Cortex of kidney (tissue), 1 donor: ENCODE data around the gene KANSL3.

Experiments used
- DNase-seq: peaks from one replicate; lab custom pipeline; 2025; lab: John Stamatoyannopoulos, UW

Gene KANSL3

DNA sequence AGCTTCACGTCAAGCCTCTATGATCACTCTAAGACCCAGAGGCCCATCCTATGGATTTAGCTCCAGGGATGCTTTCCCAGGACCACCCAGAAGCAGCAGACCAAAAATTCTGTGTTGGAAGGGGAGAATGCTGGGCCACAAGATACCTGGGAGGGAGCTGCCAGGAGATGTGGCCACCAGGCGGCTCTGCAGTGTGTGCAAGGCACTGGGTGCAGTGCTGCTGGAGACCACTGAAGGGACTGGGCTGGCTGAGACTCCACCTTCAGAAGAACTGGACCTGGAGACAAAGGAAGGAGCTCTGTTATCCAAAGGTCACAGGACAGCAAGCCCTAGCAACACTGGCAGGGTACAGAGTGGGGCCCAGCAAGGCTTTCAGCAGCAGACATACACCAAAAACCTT is 34.0 kb downstream of the KANSL3 start:
- no peak for DNase-seq

DNA sequence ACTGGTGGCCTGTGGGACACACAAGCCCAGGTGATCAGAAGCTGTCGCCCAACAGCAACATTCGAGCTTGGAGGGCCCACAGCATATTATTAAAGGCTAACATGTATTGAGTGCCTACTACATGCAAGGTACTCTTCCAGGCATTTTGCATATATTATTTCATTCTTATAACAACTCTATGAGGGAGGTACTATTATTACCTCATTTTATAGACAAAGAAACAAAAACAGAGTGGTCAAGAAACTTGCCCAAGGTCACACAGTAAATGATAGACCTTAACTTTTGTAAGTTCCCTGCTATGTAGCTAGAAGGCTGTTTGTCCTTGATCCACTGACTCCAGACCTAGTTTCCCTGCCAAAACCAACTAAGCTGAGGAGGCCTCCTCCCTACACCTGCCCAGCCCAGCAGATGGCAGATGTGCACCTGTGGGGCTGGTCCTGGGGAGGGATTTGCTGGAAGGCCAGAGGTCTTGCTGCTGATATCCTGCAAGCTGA is 35.7 kb downstream of the KANSL3 start:
- no peak for DNase-seq

DNA sequence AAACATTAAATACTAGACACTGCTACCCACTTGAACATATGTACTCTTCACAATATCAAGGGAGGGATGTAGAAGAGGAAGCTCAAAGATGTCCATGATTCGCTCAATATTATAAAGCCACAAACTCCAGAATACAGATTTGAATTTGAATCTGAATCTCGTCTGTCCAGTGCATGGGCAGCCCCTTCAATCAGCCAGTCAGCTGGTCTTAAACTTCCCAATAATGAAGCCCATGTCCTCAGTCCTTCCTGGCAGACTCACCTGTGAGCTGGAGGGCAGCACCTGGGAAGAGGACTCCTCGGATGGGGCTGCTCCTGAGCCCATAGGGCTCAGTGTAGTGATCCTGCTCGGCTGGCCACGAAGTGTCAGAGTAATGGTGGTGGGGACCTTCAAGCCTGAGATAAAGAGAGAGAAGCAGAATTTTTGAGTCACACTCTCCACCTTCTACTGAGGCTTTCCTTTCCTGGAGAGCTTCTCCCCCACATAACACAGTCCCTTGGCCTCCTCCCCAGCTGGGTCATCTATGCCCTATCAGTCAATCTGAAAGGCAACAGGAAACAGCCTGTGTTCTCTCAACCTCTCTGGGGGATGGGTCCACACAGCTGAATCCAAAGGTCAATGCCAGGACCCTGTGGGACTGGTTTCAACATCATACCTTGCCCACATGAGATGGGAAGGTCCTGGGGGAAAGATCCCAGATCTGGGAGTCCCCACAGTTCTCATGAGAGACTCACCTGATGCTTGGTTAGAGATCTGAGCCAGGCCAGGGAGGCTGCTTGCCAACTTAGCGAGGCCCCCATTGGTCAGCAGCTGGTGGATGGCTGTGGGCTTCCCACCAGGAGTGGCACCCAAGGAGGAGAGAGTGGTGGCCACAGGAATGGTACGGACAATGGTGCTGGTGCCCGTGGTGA is 36.5 kb downstream of the KANSL3 start:
- DNase-seq, result no peak

DNA sequence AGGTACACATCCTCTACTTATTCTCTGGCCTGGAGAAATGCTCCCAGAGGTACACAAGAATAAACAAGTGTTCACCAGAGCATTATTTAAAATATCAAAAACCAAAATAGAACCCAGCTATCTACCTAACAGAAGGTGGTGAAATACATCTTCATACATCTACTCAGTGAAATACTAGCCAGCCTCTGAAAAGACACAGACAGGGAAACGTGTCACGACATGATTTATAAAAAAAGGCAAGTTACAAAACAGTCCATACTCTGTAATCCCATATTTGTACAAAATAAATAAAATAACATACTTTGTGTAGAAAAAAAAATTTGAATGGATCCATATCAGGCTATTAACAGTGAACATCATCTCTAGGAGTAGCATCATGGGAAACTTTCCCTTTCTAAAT is 38.2 kb downstream of the KANSL3 start:
- no peak for DNase-seq

DNA sequence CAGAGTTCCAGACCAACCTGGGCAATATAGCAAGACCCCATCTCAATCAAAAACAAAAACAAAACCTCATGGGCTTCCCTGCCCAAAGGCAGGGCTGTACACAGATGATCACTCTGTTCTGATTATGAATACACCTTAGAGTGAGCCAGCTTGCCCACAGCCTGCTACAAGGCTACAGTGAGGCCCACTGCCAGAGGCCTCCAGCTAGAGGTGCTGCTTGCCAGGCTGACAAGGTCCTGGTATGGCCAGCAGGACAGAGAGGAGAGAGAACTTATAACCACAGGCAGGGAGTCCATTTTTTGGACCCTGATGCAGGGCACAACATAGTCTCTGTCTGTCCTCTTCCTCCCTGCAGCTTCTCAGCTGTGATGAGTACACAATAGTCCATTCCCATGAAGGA is 41.5 kb downstream of the KANSL3 start:
- no peak for DNase-seq

DNA sequence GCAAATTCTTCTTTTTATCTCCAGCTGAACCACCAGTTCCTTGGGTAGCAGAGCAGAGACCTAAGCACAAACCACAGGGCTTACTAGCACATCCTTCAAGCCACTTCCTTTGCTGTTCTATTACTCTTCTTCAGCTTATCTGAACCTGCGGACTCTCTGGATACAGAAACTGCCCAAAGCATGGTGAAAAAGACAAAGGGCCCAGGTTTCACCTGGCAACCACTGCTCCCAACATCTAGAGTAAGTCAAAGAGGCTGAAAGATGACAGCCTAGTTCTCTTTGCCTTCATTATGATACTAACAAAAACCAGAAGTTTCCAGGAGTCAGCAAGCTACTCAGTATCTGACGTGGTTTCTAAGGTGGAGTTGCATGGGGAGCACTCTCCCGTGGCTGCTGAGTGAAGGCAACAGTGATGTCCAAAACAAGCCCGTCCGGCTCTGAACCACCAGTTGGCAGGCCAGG is 43.4 kb downstream of the KANSL3 start:
- no peak for DNase-seq

DNA sequence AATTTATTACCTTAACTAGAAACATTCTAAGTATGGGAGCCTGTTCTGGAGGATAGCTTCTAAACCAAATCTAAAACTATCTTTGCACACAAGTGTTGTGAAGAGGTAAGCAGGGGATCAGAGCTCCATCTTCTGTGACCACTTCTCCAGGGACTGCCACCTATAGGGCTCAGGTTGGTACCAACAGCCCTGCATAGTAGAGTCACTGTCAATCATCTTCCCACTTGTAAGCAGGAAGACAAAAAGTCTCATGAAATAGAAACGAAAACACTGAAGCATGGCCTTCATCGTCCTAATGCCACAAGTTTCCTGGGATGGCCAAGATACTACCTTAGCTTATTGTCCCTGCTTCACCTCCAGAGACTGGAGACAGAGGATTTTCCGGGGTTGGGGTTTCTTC is 43.8 kb downstream of the KANSL3 start:
- DNase-seq, result no peak

DNA sequence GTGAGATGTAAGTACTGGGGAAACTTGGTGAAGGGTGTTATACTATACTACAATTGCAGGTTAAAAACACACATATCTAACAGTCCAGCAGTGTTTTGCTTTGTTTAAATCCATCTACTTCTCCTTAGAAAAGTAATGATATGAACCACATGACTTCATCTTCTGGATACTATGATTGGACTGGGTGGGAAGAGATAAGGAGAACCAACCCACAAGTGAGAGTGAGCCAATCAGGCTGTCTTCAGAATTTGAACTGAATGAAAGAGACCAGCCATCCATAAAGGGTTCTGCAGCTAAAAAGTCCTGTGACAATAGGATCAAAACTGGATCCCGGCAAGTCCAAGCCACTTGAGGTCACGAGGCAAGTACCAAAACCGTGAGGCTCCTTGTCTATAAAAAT is 46.6 kb downstream of the KANSL3 start:
- DNase-seq, result no peak

DNA sequence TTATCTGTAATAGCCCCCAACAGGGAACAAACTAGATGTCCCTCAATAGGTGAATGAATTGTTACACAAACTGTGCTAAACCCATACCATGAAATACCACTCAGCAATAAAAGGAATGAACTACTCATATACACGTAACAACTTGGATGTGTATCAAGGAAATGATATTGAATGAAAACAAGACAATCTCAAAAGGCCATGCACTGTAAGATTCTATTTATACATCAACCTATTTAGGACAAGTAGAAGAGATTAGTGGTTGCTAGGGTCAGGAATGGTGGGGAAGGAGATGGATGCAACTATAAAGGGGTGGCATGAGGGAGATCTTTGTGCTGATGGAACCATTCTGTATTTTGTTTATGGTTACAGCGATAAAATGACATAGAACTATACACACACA is 47.1 kb downstream of the KANSL3 start:
- no peak for DNase-seq

DNA sequence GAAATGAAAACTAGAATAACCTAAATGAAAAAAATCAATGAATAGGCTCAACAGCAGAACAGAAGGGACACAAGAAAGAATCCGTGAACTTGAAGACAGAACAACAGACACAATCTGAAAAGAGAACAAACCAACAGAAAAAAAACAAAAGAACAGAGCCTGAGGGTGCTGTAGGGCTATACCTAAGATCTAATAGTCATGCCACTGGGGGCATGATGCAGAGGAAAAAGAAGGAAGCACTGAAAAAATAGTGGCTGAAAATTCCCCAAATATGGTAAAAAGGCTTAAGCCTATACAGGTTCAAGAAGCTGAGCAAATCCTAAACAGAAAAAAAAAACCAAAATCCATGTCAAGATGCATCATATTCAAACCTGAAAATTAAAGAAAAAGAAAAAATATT is 50.3 kb downstream of the KANSL3 start:
- no peak for DNase-seq

DNA sequence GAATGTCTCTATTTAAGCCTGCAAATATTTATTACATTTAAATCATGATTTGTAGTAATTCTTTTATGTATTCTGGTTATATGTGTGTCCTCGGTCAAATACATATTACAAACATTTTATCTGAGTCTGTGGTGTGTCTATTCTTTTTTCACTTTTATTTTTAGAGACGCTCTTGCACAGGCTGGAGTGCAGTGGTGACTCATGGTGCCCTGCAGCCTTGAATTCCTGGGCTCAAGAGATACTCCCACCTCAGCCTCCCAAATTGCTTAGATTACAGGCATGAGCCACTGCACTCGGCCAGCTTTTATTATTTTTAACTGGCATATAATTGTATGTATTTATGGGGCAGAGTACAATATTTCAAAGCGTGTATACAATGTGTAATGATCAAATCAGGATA is 54.1 kb downstream of the KANSL3 start:
- no peak for DNase-seq

DNA sequence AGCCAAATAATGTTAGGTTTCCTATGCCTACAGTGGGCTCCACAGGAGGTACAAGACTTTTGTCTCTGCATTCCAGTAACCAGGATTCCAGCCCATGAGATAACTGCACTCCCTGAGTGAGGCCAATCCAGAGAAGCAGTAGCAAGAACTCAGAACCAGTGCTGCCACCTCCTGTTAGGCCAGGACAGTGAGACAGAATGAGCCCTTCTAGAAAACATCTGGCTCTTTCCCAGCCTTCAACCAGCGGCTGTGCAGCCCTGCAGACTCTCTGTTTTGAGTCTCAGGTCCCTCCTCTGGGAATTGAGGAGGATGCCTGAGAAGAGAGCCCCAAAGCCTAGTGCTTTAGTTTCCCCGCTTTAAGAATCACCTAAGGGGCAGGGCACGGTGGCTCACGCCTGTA is 57.3 kb downstream of the KANSL3 start:
- no peak for DNase-seq

DNA sequence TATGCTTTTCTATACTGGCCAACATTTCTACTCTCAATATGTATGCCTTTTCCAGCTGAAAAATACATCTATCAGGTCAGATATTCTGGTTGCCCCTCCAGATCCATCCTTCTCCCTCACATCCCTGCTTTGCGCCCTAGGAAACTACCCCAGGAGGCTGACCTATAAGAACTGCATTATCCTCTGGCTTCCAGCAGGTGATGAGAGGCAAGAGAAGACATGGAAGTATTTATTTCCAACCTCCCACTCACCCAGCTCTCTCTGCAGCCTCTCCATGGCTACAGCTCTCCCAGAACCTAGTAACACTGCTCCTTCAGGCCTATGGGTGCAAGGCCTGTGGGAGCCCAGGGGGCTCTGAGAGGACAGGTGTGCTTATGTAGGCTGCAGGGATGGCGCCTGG is 58.7 kb downstream of the KANSL3 start:
- no peak for DNase-seq

DNA sequence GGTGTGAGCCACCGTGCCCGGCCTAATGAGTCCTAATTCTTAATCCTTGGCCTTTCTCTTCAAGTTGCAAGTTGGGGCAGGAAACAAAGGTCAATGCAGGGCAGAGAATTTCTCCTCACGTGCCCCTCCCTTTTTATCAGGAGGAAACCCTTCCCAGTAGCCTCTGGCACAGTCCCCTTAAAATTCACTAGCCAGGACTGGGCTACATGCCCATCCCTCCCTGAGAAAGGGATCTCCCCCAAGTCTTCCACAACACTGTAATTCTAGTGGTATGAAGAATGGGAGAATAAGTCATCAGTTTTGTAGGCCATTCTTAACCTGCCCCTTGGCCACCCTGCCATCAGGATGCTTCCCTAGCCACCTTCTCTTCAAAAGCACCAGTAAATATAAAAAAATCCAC is 59.4 kb downstream of the KANSL3 start:
- no peak for DNase-seq

DNA sequence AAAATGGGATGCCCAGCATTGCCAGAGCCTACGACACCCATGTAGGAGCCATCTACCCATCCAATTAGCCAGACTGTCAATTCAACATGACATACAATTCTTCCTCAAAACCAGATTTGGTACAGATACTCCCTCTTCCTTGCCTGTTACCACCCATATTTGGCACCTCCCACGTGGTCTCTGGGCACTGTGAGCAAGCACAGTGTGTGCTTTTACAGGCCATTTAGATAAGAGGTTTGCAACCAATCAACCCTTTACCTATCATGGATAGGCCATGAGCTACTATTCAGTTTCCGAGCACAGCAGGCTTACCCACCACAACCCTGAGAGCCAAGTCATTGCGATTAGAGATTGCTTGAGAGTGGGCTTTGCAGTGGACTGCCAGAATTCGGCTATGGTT is 60.6 kb downstream of the KANSL3 start:
- DNase-seq, result no peak

DNA sequence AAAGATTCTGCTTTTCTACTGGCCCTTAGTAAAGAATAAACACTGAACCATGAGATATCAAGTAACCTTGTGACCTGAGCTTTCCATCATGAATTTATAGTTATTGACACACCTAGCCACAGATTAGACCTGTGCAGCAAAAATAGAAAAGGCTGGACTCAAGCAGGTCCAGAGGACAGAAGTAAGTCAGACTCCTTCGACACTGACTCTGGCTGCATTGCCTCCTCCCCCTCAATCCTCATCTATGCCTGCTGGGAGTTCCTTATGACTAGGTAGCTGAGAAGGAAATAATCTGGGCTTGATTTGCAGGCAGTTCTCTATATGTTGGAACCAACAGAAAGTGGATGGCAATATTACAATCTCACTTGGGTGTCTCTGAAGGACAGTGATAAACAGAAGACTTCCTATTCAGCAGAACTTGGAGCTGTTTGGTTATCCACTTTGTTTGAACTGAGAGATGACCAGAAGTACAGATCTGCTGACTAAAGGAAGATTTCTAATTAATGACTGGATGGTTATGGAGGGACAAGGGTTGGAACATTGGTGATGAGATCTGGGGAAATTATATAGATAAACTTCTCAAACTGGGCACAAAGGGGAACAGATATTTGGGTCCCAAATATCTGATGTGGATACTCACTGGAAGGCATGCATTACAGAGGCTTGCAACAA is 62.2 kb downstream of the KANSL3 start:
- DNase-seq, result no peak

DNA sequence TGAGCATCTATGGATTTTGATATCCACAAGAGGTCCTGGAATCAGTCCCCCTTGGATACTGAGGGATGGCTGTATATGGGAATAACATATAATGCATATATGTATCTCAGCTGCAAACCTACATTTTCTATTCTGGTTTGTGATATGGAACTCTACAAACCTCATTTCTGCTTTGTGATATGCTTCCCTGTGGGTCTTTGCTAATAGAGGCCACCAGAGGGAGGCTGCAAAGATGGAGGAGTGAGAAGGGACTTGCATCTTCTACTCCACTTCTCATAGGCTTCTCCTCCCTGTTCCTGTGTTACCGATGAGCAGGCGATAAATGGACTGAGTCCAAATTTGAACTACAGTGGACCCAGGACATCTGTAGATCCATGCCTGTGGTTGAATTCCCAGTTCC is 63.7 kb downstream of the KANSL3 start:
- DNase-seq, result no peak

DNA sequence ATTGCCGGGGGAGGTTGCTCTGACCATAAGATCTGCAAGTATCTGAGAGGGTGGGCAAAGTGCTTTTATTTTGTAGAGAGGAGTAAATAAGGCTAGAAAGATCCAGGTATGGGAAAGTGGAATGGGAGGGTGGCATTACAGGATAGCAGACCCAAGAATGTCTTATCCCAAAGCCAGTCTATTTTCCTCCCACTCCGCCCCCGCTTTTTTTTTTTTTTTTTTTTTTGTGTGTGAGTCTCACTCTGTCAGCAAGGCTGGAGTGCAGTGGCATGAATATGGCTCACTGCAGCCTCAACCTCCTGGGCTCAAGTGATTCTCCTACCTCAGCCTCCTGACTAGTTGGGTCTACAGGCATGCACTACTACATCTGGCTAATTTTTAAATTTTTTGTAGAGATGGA is 70.0 kb downstream of the KANSL3 start:
- no peak for DNase-seq

DNA sequence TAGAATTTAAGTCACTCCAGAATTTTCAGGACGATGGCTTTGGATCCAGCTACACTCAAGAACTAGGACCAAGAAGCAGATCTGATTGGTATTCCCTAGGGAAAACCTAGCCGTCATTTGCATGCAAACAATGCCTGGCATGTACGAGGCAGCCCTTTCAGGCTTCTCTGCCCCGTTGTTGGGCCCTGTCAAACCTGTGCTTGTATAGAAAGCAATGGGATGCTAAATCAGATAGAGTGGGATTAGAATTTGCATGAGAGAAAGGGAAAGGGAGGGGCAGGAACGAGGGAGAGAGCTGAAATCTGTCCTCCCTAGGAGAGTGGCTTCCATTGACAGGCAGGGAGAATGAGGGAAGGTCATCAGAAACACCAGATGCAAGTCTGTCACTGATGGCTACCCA is 73.0 kb downstream of the KANSL3 start:
- DNase-seq, result no peak

DNA sequence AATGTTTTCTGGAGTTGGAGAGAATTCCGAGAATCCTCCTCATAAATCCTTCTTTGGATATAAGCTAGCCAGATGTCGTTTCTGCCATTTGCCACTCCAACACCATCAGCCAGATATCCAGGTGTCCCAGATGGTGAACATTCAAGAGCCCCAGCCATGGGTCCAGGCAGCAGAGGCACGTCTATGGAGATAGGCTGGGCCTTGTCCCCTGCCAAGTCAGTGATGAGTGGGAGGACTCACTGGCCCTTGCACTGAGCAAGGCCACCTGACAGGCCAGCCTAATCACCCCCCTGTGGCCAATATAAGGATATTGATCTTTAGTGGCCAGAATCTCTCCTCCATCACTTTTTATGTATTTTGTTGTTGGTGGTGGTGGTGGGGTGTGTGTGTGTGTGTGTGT is 73.5 kb downstream of the KANSL3 start:
- no peak for DNase-seq

DNA sequence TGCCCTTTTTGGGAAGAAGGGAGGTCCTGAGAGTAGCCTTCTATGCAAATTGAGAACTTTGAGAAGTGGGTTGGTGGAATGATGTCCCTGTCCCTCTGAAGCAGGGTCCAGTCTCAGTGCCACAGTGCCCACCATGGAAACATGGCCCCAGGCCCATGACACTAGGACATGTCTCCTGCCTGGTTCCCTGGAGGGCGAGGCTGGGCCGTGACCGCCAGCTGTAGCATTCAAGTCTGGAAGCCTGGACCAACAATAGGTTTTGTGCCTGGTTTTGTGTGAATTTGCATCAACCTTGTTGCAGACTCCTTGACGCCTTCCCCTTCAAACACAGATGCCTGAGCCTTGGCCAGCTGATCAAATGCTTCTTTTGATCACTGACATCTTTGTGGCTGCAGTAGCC is 74.1 kb downstream of the KANSL3 start:
- DNase-seq, result no peak

DNA sequence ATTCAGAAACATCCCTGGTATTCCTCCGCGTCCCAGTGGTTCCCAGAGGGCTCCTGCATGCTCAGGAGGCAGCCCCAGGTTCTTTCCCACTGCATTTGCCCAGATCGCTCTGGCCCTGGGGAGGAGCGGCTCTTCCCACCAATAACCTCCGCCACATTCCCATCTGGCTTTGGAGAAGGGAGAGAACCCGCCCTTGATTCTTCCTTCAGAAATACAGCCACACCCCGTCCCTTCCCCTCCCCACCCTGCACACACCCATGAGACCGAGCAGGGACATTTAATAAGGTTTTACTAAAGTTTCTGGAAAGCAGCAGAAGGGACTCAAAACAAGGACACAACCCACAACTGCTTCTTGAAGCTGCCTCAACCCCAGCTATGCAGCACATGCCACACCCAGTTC is 79.6 kb downstream of the KANSL3 start:
- no peak for DNase-seq

DNA sequence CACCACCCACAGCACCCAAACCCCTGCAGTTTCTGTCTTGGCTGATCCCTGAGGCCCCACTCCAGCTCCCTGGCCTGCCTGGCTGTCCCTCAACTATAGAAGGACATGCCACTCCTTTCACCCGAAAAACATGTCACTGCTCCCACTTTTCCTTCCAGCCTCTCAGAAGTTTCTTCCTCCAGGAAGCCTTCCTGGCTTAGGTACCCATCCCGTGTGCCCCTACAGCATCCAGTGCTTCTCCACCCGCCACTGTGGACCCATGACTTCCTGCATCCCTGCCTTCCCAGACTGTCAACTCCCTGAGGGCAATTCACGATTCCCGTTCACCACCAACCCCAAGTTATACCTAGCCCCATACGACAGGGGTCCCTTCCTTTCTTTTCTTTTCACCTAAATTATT is 80.1 kb downstream of the KANSL3 start:
- DNase-seq, result no peak
